Suppressor macrophage treated with lipopolysaccharide for 1 hour (primary cell): Measurements from ENCODE around the gene METTL16.

Experiments
- DNase-seq, 3 donors: peaks; one replicate each; pipeline ENCODE4 v3.0.0-alpha.2; 2020 to 2022

Gene METTL16

DNA sequence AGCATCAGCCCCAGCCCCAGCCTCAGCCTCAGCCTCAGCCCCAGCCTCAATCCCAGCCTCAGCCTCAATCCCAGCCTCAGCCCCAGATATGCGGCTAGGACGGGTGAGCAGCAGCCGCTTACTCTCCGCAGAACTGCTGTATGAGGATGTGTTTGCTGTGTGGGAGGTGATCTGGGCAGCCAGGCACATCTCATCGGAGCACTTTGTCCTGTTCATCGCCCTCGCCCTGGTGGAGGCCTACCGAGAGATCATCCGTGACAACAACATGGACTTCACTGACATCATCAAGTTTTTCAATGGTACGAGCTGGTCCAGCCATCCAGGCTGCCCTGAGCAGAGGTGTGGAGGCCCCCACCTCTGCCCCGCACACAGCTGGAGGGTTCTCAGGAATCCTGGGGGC is 132.8 kb downstream of the METTL16 start:
- DNase-seq = no peak

DNA sequence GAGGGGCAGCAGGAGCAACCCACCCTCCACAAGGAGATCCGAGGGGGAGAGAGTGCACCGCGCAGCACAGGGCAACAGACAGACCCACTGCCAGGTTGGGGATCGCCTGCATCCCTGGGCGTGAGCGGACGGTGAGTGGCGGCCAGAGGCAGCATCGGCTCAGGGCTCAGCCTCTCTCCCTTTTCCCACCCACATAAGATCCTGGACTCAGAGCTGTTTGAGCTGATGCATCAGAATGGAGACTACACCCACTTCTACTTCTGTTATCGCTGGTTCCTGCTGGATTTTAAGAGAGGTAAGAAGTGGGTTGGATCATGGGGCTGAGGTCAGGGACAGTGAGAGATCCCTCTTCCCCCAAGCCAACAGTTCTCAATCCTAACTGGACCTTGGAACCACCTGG is 134.0 kb downstream of the METTL16 start:
- DNase-seq = no peak

DNA sequence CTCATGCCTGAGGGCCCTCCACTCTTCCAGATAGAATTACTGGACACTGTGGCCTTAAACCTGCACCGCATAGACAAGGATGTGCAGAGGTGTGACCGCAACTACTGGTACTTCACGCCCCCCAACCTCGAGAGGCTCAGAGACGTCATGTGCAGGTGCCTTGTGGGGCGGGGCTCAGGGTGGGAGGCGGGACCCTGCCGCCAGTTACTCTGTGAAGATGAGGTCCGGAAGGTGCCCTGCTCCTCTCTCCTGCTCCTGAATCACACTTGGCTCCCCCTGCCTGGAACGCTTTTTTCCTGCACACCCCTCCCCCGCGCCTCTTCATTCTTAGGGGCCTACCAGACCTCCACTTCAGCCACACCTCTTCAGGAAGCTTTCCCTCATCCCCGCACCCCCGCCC is 135.6 kb downstream of the METTL16 start:
- no peak for DNase-seq

DNA sequence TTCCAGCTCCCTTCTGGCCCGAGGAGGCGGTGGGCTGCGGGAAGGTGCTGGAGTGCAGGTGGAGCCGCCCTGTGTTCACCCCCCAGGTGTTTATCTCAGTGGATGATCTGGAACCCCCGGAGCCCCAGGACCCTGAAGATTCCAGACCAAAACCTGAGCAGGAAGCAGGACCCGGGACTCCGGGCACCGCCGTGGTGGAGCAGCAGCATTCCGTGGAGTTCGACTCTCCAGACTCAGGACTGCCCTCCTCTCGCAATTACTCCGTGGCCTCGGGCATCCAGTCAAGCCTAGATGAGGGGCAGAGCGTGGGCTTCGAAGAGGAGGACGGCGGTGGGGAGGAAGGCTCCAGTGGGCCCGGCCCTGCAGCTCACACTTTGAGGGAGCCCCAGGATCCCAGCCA is 136.3 kb downstream of the METTL16 start:
- DNase-seq = no peak

DNA sequence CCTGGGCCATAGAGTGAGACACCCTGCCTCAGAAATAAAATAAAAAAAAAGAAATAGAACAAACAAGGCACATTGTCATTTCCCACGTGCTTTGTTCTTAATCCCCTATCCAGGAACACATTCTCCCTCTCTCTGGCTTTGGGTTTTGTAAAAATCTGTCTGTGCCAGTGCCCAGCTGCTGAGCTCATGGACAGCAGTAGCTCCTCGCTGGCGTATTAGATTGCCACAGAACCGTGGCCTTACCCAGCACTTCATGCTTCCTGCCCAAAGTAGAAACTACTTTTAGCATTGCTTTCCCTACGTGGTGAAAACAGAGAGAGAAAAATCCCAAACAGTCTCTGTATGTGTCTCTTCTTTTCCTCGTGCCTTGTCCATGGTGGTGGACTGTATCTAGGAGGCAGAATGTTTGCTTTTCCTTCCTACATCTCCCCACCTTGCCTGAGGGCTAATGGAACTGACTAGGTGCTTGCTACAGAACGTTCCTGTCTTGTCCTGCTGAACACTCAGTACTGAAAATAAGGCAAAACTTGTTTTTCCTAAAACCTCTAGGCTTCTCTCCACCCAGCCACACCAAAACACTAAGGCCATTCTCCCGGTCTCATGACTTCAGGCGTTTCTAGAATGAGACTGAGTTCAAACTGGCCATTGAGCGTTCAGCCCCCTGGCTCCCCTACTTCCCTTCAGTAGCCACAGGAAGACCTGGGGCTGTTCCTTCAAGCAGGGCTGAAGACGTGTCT is 137.0 kb downstream of the METTL16 start:
- no peak for DNase-seq

DNA sequence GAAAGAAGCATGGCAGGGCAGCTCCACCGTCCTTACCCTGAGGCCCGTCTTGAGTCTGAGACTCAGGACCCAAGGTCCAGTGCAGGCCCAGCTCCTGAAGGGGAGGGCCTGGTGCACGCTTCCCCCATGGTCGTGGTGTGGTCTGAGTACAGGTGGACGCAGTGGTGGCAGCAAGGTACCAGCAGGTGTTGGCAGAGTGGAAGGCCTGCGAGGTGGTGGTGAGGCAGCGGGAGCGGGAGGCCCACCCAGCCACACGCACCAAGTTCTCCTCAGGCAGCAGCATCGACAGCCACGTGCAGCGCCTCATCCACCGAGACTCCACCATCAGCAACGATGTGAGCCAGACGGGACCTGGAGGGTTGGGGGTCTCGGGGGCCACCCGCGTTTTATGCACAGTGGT is 138.5 kb downstream of the METTL16 start:
- DNase-seq = no peak

DNA sequence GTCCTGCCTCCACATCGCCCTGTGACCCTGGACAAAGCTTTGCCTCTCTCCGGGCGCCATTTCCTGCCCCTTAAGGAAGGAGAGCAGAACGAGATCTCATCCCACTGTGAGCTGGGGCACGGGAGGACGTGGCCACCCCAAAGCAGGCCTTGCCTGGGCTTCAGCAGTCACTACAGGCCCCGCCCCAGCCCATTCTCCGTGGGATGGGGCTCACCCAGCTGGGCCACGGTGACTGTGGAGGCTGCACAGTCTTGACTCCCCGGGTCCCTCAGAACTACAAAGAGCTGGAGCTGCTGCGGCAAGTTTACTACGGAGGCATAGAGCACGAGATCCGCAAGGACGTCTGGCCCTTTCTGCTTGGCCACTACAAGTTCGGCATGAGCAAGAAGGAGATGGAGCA is 139.0 kb downstream of the METTL16 start:
- no peak for DNase-seq

DNA sequence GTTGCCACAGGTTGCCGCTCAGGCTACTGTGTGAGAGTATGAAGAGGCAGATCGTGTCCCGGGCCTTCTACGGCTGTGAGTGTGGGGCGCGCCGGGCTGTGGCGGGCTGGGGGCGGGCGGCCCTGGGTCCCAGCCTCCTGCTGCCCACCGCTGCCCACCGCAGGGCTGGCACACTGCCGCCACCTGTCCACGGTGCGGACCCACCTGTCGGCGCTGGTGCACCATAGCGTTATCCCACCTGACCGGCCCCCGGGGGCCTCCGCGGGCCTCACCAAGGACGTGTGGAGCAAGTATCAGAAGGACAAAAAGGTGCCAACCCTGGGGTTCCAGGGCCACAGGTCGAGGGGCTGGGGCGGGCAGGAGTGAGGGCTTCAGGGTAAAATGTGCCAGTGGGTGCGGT is 139.5 kb downstream of the METTL16 start:
- DNase-seq = no peak

DNA sequence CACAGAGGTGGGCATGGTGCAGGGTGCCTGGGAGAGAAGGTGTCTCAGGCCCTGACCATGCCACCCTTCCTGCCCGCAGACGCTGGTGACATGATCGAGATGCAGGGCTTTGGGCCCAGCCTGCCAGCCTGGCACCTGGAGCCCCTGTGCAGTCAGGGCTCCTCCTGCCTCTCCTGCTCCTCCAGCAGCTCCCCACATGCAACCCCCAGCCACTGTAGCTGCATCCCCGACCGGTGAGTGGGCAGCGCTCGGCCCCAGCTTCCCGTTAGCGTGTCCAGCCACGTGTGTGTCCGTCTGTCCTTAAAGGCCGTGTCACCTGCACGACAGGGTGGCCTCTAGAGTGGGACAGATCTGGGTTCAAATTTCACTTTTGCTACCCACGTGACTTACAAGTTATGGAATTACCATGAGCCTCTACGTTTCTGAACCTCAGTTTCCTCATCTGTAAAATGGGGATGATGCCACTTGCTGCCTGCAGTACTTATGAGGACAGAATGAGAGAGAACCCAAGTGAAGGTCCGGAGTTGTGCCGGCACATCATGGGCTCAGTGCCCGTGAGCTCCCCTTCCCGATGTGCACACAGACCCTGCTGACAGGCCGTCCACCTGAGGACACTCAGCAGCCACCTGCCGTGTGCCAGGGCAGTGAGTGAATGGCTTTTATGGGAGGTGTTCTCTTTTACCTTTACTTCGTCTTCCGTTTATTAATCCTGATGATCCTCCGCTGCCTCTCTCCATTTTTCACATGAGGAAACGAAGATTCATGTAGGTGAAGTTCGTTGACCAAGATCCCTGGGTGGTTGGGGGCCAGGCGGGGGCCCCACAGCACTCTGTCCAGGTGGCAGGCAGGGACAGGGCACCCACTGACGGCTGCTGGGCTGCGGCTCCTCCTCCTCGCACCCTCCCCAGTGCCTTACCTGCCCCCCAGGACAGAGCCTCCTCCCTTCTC is 140.2 kb downstream of the METTL16 start:
- DNase-seq = no peak

DNA sequence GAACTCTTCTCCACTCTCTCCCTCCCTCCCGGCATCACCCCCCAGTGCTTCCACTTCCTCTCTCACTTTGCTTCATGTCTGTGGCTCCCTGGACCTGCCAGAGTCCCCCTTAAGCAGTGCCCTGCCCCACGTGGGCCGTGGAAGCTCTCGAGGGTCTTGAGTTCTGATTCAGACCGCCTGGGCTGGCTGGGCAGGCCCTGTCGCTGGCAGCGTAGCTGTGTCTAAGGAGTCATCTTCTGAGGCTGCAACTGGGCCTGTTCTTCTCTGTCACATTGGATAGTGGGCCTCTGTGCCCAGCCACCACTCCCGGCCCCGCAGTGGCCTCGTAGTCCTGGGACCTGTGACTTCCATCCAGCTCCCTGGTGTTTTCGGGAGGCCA is 141.5 kb downstream of the METTL16 start:
- no peak for DNase-seq

DNA sequence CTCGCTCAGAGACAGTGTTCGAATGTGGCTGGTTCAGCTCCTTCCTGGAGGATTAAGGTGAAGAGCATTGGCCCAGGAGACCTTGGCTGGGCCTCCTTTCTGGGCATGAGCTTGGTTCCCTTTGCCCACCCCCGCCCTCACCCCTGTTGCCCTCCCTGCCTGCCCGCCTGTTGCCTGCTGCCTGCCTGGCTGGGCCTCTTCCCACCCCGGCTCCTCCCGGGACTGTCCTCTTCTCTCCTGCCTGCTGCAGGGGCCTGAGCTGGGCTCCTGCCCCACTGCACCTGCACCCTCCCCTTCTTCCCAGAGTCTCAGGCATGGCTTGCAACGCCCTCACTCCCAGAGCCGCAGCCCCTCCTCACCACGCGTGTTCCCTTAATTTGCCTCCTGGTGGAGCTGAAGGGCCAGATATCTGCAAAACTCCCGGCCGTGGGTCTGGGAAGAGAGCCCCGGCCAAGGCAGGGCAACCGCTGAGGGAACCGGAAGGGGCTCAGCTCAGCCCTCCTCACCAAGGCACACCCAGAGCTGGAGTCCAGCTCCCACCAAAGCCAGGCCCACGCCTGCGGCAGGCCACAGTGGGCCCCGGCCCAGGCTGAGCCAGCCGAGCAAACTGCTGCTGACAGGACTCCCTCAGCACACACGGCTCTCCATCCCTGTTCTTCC is 142.0 kb downstream of the METTL16 start:
- no peak for DNase-seq

DNA sequence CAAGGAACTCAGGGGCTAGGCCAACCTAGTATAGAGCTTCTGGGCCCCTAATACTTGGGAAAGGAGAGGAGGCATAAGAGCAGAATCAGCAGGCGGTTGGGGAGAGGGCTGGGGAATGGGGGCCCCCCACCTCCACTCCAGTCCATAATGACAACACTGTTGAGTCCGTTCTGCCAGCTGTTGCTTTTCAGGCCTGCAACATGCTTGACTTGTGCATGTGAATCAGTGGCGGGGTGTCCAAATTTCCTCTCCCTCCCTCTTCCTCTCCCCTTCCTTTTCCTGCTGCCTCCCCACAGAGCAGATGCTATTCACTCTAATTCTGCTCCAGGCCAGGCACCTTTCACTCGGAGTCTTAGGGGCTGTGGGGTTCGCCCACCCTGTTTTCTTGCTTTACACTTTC is 142.6 kb downstream of the METTL16 start:
- no peak for DNase-seq

DNA sequence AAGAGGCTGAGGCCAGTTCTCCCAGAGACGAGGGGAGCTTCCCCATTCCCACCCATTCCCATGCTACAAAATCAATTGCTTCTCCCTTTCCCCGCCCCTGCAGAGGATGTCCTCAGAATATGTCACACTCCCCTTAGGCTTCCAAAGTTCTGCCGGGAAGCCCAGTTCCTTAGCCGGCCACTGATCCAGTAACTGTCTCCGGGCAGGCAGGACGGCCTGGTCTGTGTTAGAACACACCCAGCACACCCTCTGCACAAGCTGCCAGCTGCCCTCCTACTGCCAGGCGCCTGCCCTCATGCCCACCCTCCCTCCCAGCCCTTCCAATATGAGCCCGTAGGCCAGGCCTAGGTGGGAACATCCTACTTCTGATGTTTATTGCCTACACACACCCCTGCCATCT is 143.3 kb downstream of the METTL16 start:
- no peak for DNase-seq

DNA sequence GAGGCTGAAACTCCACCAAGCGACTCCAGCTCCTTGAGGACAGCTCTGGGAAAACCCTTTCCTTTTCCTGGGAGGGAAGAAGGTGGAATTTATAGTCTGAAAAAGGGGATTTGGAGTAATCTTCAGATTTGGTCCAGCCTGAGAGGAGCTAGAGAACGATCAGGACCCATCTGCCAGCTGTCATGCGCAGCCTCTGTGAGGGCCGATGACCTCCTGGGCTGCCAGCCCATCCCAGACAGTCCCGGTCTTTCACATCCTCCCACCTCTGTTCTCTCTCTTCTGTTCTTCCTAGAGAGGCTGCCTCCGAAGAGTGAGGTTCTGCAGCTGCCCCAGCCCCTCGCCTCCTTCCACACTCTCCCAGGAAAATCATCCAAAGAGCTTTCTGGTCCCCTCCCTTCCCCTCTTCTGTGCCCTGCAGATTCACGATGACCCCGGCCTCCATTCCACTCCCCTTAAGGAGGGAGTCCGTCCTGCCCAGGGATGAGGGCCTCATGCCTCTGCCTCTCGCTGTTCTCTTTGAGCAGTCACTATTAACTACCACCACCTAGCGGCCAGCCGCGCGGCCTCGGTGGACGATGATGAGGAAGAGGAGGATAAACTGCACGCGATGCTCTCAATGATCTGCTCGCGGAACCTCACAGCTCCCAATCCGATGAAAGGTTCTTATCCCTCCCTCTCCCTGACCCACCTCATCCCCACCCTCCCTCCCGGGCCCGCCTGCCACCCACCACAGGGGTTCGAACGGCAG is 144.8 kb downstream of the METTL16 start:
- no peak for DNase-seq
